SKM-1 treated with dmso at 0.1 percent for 144 hours (cell line): ENCODE results near the gene RAB37.
A peak's percentile ranks its signal among the peaks of the same experiment; 100 is the strongest.

Experiments used
- DNase-seq: peaks from one replicate; lab custom pipeline; 2025; ENCODE audit not compliant: unreplicated experiment; lab: John Stamatoyannopoulos, UW

The RAB37 gene

DNA sequence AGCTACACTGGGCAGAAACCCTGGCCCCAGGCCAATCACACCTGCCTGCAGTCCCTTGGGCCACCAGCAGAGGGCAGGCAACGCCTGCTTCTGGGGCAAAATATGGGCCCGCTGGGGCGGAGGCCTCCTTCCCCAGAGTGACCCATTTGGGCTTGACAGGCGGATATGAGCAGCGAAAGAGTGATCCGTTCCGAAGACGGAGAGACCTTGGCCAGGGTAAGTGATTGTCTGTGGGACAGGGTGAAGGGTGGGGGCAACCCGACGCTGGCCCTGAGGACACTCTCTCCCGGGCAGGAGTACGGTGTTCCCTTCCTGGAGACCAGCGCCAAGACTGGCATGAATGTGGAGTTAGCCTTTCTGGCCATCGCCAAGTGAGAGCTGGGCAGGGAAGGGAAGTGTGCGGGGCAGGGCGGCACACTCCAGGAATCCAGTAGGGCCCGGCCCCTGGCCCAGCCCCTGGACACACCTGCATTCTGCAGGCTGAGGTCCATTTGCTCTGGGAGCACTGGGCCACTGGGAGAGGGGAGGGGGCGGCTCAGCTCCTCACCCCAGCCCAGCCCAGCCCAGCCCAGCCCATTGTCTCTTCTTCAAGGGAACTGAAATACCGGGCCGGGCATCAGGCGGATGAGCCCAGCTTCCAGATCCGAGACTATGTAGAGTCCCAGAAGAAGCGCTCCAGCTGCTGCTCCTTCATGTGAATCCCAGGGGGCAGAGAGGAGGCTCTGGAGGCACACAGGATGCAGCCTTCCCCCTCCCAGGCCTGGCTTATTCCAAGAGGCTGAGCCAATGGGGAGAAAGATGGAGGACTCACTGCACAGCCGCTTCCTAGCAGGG lies 7.9 kb downstream of the RAB37 start:
- peak; percentile 25 for DNase-seq

- no peak for DNase-seq
These were observed 8.6 kb downstream of the RAB37 start for GRCh38 chr17:74745548-74746177.

DNA sequence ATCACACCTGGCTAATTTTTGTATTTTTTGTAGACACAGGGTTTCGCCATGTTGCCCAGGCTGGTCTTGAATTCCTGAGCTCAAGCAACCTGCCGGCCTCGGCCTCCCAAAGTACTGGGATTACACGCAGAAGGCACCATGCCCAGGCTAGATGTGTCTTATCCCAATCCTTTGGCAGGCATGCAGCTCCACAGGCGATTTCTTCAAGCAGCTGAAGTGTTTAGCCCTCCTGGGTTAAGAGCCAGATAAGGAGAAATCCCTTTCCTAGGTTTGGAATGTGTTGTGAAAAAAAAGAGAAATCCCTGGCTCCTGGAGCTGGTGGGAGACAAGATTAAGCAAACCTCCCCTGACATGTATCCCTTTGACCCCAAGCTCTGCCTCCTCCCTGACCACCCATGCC lies 9.3 kb downstream of the RAB37 start:
- DNase-seq: no peak

GRCh38 chr17:74746922-74747321 lies 9.9 kb downstream of the RAB37 start:
- peak; percentile 31 for DNase-seq

DNA sequence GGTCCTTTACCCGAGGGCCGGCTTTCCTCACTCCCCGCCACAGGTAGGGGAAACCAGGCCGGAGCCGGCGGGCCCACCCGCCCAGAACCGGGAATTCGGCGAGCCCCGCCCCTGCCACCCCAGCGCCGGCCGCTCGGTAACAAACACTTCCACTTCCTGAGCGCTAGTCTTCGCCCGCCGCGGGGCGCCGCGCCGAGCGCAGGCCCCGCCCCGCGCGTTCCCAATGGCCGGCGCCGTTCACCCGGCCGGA lies 11.1 kb downstream of the RAB37 start:
- no peak for DNase-seq

DNA sequence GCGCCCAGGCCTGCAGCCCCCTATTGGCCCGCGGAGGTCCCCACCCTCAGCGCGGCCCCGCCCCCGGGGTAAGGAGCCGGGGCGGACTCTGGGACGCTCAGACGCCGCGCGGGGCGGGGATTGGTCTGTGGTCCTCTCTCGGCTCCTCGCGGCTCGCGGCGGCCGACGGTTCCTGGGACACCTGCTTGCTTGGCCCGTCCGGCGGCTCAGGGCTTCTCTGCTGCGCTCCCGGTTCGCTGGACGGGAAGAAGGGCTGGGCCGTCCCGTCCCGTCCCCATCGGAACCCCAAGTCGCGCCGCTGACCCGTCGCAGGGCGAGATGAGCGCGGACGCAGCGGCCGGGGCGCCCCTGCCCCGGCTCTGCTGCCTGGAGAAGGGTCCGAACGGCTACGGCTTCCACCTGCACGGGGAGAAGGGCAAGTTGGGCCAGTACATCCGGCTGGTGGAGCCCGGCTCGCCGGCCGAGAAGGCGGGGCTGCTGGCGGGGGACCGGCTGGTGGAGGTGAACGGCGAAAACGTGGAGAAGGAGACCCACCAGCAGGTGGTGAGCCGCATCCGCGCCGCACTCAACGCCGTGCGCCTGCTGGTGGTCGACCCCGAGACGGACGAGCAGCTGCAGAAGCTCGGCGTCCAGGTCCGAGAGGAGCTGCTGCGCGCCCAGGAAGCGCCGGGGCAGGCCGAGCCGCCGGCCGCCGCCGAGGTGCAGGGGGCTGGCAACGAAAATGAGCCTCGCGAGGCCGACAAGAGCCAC lies 11.6 kb downstream of the RAB37 start, which contains the start of gene NHERF1:
NHERF1 (plus strand) TSS at position 100 of the 750 bp plus-strand sequence; CDS start at position 319, 219 bp downstream.
- peak; percentile 92 for DNase-seq

DNA sequence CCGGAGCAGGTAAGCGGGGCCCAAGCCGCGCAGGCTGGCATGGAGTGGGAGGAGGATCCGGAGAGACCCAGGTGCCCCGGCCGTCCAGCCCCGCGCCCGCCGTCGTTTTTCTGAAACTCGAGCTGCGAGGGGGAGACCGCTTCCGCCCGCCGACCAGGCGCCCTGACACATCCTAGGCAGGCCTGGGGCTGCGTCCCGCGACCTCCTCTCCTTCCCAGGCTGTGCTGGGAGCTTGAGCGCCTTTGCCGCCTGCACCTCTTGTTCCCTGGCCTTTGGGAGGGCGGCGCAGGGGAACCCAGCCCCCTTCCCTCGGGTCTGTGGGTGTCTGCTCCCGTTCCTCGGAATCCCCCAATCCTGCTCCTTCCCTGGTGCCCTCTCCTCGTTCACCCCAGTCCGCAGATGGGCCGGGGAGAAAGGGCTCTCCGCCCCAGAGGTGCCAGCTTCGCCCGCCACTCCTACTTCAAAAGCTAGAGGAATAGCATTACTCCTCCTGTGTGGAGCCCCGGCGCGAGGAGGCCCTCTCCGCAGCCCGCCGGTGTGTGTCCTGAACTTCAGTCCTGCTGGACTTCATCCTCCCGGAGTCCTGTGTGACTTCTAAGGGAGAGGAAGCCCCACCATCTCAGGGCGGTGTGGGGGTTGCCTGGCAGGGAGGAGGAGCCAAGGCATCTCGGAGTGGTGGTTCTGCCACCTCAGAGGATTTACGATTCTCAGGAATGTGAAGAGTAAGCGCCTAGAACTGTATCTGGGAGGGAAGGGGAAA lies 12.4 kb downstream of the RAB37 start:
- DNase-seq: no peak

- no peak for DNase-seq
These were observed 12.9 kb downstream of the RAB37 start for GRCh38 chr17:74750039-74750326.

- DNase-seq: no peak
These were observed 13.4 kb downstream of the RAB37 start for GRCh38 chr17:74750327-74751069.

- DNase-seq: no peak
These were observed 15.4 kb downstream of the RAB37 start for GRCh38 chr17:74752415-74752814.

DNA sequence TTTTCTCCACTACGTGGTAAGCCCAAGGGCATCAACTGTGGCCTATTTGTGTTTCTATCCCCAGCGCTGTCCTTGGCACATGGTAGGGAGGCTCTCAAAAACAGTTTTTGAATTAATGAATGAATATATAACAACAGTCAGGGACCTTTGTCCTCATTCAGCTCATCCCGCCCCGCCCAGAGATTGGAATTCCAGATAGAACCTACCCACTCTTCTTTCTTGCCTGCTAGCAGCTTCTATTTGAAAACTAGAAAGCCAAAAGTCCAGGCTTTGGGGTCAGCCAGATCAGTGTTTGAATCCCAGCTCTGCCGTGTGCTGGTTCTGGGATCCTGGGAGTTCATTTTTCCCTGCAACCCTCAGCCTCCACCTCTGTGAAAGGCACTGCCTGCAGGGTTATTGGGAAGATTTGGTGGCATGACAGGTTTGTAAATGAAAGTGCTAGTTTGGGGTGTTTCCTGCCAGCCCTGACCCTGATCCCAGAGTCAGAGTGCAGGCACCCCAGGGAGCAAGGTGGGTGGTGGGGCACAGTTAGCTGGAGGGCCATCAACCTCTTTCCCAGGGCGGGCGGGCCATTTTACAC lies 15.9 kb downstream of the RAB37 start:
- DNase-seq: no peak

- no peak for DNase-seq
These were observed 17.8 kb downstream of the RAB37 start for GRCh38 chr17:74754832-74755231.

- no peak for DNase-seq
These were observed 18.5 kb downstream of the RAB37 start for GRCh38 chr17:74755533-74755932.

GRCh38 chr17:74756891-74757290 lies 19.8 kb downstream of the RAB37 start:
- no peak for DNase-seq

DNA sequence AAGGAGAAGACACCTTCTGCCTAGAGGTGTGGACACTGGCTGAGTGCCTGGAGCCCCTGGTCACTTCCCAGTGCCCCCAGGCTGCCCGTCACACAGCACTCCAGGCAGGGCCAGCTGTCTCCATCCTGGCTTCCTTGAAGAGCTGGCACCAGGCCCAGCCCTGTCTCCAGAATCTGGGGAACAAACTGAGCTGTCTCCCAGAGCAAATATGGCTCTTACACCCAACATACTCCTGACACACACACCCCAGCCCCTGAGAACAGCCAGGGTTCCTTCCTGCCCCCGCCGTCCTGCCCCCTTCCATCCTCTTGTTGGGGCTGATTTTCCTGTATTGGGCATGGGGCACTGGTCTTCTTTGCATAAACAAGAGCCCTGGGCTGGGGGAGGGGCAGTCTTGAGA lies 20.4 kb downstream of the RAB37 start:
- no peak for DNase-seq

DNA sequence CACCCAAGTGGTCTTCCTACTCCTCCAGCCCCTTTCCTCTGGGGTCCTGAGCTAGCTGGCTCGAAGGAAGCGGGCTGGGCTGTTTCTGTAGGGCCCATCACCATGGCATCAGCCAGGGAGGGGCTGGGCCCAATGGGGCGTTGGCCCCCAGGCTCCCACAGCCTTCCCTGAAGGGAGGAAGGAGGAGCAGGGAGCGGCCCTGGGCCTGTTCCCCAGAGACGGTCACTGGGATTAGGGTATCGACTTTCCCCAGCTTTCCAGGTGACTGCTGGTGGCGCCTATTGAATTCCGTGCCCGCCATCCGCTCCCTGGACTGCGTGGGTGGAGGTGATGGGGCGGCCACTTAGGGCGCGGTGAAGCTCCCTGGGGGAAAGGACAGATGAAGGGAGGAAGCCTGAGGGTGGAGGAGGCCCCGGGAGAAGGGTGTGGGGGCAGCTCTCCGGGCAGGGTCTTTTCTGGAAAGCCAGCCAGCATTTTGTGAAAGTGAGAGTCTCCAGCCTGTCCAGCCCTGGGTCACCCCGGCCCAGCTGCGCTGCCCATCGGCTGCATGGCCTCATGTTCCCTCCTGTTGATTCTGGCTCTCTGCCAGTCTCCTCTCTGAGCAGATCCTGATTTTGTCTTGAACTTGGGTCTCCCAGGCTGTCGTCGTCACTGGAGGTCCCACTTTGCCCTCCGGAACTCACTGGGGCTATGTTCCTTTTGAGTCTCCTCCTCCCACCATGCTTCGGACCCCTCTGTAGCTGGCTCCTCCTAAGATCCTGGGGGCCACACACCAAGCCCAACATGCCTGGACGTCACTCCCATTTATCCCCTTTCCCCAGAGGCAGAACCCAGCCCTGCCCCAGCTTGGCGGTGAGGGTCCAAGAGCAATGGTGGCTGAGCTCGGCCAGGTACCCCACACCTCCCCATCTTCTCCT lies 21.1 kb downstream of the RAB37 start:
- DNase-seq: no peak

- no peak for DNase-seq
These were observed 21.8 kb downstream of the RAB37 start for GRCh38 chr17:74758848-74759168.

DNA sequence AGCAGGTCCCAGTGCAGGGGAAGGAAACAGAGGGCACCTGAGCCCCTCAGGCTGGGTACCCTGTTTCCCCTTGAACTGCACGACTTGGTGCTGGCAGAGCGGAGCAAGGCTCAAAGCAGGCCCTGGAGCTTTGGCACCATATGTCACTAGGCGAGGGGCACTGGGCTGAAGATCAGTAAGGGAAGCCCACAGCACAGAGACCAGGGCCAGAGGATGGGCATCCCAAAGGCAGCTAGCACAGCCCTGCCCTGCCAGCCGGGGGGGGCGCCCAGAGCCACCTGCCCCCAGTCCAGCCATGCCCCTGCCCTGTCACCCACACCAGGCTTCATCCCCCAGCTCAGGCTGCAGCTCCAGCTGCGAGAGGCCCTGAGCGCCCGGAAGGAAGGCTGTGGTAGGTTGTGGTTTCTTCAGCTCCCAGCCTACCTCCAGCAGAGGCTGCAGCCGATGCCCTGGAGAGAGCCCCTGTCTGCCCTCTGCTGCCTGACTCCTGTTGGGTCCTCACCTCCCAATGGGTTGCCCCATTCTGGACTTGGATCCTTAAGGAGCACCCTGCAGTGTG lies 22.3 kb downstream of the RAB37 start:
- DNase-seq: peak; percentile 62

GRCh38 chr17:74759941-74760340 lies 22.9 kb downstream of the RAB37 start:
- no peak for DNase-seq
